ENCODE data around the gene NANS. TPM values are rescaled to one million over a fixed set of nuclear protein-coding genes. Genes with fewer than 3 reads are reported as not detected.
A peak's percentile ranks its signal among the peaks of the same experiment; 100 is the strongest.

NANS gene
- total and polyA plus RNA-seq, 2 of the 13 experiments (the other 11 are each of a cell fraction or from before 2014, with no cell fraction given), result 86.9 to 203 TPM

DNA sequence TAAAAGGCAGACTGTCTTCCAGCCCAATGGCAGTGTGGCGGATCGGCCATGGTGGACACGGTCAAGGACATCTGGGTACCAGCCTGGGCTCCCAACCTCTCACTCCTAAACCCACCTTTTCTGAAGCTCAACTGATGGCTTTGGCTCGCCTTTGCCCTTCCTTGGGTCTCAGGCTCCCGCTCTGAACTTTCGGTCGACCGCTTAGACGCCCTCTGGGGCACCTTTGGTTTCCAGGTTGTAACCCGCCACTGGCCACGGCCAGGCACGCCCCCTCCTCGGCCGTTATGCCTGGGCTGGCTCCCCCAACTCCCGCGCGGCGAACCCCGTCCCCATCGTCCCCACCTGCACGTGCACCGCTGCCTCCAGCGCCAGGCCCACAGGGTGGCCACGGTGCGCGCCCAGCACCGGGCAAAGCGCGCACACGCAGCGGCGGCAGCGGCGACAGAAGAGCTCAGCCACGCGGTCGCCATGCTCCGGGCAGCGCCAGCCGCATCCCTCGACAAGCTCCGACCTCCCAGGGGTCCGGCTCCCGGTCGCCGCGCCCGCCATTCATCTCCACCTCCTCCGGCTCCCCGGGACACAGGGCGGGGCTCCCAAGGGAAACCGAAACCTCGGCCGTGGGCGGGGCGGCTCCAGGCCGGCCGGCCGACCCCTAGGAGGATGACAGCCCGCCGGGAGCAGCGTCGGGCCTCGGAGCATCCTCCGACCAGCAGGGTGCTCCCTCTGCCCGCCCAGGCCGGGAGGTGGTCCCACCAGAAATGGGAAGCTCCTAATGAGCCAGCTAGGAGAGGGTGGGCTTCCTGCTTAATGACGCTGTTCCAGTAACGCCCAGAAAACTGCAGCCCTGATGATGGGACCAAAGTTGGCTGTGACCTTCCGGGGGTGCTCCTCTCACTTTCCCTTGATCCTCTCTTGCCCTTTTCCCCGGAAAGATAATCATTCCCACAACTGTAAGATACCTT lies 62.4 kb downstream of the NANS start, which contains the start of gene TRIM14 (continued):
- no peak for TF ChIP-seq PBX3 (CRISPR knock-in tag; IDR thresholded peaks at IDR 0.05; ENCODE audit: borderline replicate concordance)
- TF ChIP-seq BCL3 (CRISPR knock-in tag; IDR thresholded peaks at IDR 0.05), result peak; percentile 60; the same call in 1 of the 2 replicates
- TF ChIP-seq MYPOP (CRISPR knock-in tag; IDR thresholded peaks at IDR 0.05), result peak; percentile 87
- TF ChIP-seq ZNF530 (CRISPR knock-in tag; IDR thresholded peaks at IDR 0.05; ENCODE audit: low read depth), result no peak
- no peak for TF ChIP-seq NFYC (CRISPR knock-in tag; IDR thresholded peaks at IDR 0.05)
- no peak for TF ChIP-seq CREM (IDR thresholded peaks at IDR 0.05)
- TF ChIP-seq CREM (CRISPR knock-in tag; IDR thresholded peaks at IDR 0.05), result no peak
- peak; percentile 63; the same call in 1 of the 2 replicates for TF ChIP-seq TBX2 (CRISPR knock-in tag; IDR thresholded peaks at IDR 0.05; ENCODE audit: borderline replicate concordance)
- TF ChIP-seq ZNF143 (CRISPR knock-in tag; IDR thresholded peaks at IDR 0.05), result no peak
- peak; percentile 39; the same call in 1 of the 2 replicates for TF ChIP-seq PITX1 (CRISPR knock-in tag; IDR thresholded peaks at IDR 0.05)
- TF ChIP-seq GMEB2 (CRISPR knock-in tag; IDR thresholded peaks at IDR 0.05; ENCODE audit: low read depth), result no peak
- TF ChIP-seq SRF (IDR thresholded peaks at IDR 0.05; ENCODE audit: low read depth, low read length), result 0 out of 2 replicates have a peak, but pooled peaks have one; percentile 18
- no peak; the same call in 1 of the 2 replicates for TF ChIP-seq ZNF230 (CRISPR knock-in tag; IDR thresholded peaks at IDR 0.05)
- no peak for TF ChIP-seq ZBTB25 (CRISPR knock-in tag; IDR thresholded peaks at IDR 0.05)
- TF ChIP-seq ZNF3 (CRISPR knock-in tag; IDR thresholded peaks at IDR 0.05), result no peak
- TF ChIP-seq ZNF275 (CRISPR knock-in tag; IDR thresholded peaks at IDR 0.05; ENCODE audit: borderline replicate concordance), result no peak
- no peak for TF ChIP-seq ZFYVE20 (CRISPR knock-in tag; IDR thresholded peaks at IDR 0.05; ENCODE audit: borderline replicate concordance, low read depth)
- TF ChIP-seq ZNF768 (CRISPR knock-in tag; IDR thresholded peaks at IDR 0.05), result peak; percentile 76; the same call in 1 of the 2 replicates
- TF ChIP-seq RARG (CRISPR knock-in tag; IDR thresholded peaks at IDR 0.05; ENCODE audit: low read depth), result no peak
- peak; percentile 34 for TF ChIP-seq CBX1 (IDR thresholded peaks at IDR 0.05; ENCODE audit: low read depth)

Data from HepG2 (cell line).